ENCODE measurements around the gene BECN2. TPM values are rescaled to one million over a fixed set of nuclear protein-coding genes. Genes with fewer than 3 reads are reported as not detected.

Gene BECN2
- total RNA-seq, 1 donor from 2014 or later = not detected

DNA sequence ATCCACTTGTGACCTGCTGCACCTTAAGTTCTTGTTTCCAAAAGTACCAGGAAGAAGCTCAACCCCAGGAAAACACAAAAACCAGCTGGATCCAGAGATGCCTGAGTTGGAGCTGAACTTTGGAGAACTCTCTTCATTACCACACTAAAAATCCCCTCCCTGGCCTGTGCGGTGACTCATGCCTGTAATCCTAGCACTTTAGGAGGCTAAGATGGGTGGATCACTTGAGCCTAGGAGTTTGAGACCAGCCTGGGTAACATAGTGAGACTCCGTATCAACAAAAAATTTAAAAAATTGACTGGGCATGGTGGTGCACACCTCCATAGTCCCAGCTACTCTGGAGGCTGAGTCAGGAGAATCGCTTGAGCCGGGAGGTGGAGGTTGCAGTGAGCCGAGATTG, 35.2 kb downstream of the BECN2 start:
- no peak overlapping the region for H3K4me3 Mint-ChIP-seq
- H3K4me1 Mint-ChIP-seq (ENCODE audit: low read depth) = no peaks in the 10 kb centered on the region
- no peaks in the 10 kb centered on the region for H3K9me3 Mint-ChIP-seq
- H3K27ac Mint-ChIP-seq = no peak overlapping the region
- H3K36me3 Mint-ChIP-seq (ENCODE audit: low read depth) = no peaks in the 10 kb centered on the region
- intact Hi-C loops (cut with micrococcal nuclease) = no loop called here
- no peak for DNase-seq (ENCODE audit: low spot score)
- H3K27me3 Mint-ChIP-seq (ENCODE audit: insufficient read depth) = peaks cover 1% of the 10 kb centered on the region

DNA sequence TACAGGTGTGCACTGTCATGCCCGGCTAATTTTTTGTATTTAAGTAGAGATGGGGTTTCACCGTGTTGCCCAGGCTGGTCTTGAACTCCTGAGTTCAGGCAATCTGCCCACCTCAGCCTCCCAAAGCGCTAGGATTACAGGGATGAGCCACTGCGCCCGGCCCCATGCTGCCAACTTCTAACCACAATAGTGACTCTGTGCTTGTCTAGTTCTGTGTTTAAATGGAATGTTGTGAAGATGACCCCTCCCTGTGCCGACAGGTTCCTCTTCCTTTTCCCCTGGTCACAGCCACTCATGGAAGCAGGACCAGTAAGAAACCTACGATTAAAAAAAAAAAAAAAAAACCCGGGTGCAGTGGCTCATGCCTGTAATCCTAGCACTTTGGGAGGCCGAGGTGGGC, 36.6 kb downstream of the BECN2 start:
- Mint-ChIP-seq H3K4me3 (no peak overlapping the region), H3K4me1 (ENCODE audit: low read depth) (peaks cover 4% of the 10 kb centered on the region), H3K27ac (no peak overlapping the region), H3K27me3 (ENCODE audit: insufficient read depth) (peaks cover 1% of the 10 kb centered on the region), H3K36me3 (ENCODE audit: low read depth) (no peaks in the 10 kb centered on the region), H3K9me3 (no peaks in the 10 kb centered on the region)
- intact Hi-C loops (cut with micrococcal nuclease) = no loop called here
- DNase-seq (ENCODE audit: low spot score) = no peak

DNA sequence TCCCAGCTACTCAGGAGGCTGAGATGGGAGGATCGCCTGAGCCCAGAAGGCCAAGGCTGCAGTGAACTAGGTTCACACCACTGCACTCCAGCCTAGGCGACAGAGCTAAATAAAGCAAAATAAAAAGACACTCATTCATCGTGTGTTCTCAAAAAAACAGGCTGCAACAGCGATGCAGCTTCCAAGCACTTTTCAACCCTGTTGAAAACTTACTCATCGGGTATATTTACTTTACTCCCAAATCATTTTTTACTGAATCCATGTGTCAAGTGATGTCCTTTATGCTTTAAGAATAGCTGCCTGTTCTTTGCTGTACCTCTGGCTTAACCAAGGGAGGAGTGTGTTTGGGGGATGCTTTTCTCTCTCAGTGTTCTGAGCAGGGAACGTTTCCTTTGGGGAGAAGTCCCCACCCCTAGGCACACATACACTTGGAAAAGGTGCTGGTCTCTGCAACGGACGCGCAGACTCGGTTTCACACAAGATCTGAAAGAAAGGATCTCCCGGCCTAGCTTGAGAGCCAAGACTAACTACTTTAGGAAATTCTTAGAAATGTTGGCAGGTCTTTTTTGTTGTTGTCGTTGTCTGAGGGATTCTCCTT, 39.9 kb downstream of the BECN2 start:
- H3K9me3 Mint-ChIP-seq = no peaks in the 10 kb centered on the region
- H3K27ac Mint-ChIP-seq = no peak overlapping the region
- H3K4me1 Mint-ChIP-seq (ENCODE audit: low read depth) = peaks cover 4% of the 10 kb centered on the region
- no peak for DNase-seq (ENCODE audit: low spot score)
- H3K27me3 Mint-ChIP-seq (ENCODE audit: insufficient read depth) = peaks cover 1% of the 10 kb centered on the region
- no peak overlapping the region for H3K4me3 Mint-ChIP-seq
- intact Hi-C loops (cut with micrococcal nuclease) = no loop called here
- H3K36me3 Mint-ChIP-seq (ENCODE audit: low read depth) = no peaks in the 10 kb centered on the region

DNA sequence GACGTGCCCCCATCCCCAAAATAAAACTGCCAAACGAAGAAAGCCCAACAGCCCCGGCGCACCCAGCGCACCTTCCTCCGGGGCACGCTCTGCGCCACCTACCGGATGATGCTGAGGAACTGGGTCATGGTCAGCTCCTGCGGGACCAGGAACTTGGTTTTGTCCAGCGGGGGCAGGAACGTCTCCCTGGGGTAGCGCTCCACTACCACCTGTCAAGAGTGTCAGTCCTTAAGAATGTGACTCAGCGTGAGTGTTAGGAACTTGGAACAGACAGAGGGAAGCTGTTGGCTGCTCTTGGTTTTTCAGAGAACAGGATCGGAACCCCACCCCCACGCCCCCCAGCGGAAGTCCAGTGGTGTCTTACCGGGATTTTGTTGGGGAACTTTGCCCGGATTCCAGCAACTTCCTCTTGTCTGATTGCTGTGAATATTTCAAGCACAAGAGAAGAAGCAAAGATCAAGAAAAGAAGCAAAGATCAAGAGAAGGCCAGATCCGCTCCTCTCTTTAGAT, 40.9 kb downstream of the BECN2 start:
- Mint-ChIP-seq H3K36me3 (ENCODE audit: low read depth) (no peaks in the 10 kb centered on the region), H3K4me3 (peak overlapping the region; percentile 48), H3K9me3 (no peaks in the 10 kb centered on the region), H3K27ac (no peak overlapping the region), H3K4me1 (ENCODE audit: low read depth) (peaks cover 4% of the 10 kb centered on the region), H3K27me3 (ENCODE audit: insufficient read depth) (peaks cover 1% of the 10 kb centered on the region)
- DNase-seq (ENCODE audit: low spot score) = peak; percentile 23
- intact Hi-C loops (cut with micrococcal nuclease) = loop anchor here (1.0 kb wide), 4 partner anchors 102 to 467 kb away; no protein-coding TSS in a partner anchor

DNA sequence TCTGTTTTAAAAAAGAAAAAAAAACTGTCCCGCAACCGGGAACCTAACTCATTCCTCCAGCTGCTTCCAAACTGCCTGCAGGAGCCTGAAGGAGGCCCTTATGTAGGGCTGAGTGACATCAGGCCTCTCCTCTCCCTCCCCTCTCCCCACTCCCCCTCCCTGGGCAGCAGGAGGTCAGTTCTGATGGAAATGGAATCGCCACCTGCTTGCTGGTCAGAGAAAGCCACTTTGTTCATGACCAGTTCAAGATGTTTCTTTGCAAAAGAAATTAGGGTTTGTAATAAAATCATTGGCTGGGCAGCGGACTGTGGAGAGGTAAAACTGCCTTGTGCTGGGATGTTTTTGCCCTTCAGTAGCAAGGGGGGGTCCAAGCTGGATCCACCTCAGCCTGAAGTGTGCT, 41.5 kb downstream of the BECN2 start, which contains the start of gene MAP1LC3C:
Gene MAP1LC3C (minus strand): TSS at position 73 of the 400 bp plus-strand sequence. CDS start 90 bp downstream, outside the sequence.
- H3K27ac Mint-ChIP-seq = no peak within 1 kb of the TSS

DNA sequence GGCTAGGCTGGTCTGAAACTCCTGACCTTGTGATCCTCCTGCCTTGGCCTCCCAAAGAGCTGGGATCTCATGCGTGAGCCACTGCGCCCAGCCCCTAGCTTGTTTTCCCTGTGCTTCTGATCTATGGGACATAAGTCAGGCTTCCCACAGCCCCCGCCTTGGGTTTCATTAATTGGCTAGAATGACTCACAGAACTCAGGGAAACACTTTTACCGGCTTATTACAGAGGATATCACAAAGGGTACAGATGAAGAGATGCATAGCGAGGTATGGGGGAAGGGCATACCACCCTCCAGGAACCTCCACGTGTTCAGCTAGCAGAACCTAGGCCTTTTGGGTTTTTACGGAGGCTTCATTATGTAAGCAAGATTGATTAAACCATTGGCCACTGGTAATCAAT, 42.9 kb downstream of the BECN2 start:
- no peak overlapping the region for H3K27ac Mint-ChIP-seq
- no peaks in the 10 kb centered on the region for H3K9me3 Mint-ChIP-seq
- H3K36me3 Mint-ChIP-seq (ENCODE audit: low read depth) = no peaks in the 10 kb centered on the region
- H3K4me1 Mint-ChIP-seq (ENCODE audit: low read depth) = peaks cover 4% of the 10 kb centered on the region
- intact Hi-C loops (cut with micrococcal nuclease) = no loop called here
- H3K27me3 Mint-ChIP-seq (ENCODE audit: insufficient read depth) = peaks cover 1% of the 10 kb centered on the region
- H3K4me3 Mint-ChIP-seq = no peak overlapping the region
- DNase-seq (ENCODE audit: low spot score) = no peak

More for the DNA sequence above, 41.5 kb downstream of the BECN2 start, which contains the start of gene MAP1LC3C:
- intact Hi-C loops (cut with micrococcal nuclease) = no loop called here
- Mint-ChIP-seq H3K4me1 (ENCODE audit: low read depth) (peaks cover 4% of the 10 kb centered on the region), H3K9me3 (no peaks in the 10 kb centered on the region), H3K36me3 (ENCODE audit: low read depth) (no peaks in the 10 kb centered on the region), H3K4me3 (peak within 1 kb of the TSS; percentile 48), H3K27me3 (ENCODE audit: insufficient read depth) (peaks cover 1% of the 10 kb centered on the region)
- no peak for DNase-seq (ENCODE audit: low spot score)

DNA sequence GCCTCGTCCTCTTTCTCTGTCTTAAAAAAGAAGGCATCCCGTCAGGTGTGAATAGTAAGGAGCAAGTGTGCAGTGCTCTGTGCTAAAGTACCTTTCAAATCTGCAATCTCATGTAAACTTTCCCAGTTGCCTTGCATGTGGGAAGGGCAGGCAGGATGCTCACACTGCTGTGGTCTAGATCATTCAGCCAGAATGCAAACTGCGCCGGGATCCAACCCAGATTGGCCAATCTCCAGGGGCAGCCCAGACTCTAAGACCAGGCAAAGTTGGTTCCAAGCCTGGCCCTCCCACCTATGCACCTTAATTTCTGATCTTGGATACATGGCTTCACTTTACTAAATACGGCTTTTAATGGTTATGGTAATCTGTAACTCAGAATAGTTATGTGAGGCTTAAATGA, 44.5 kb downstream of the BECN2 start:
- H3K27me3 Mint-ChIP-seq (ENCODE audit: insufficient read depth) = peaks cover 6% of the 10 kb centered on the region
- H3K4me1 Mint-ChIP-seq (ENCODE audit: low read depth) = peaks cover 4% of the 10 kb centered on the region
- no peaks in the 10 kb centered on the region for H3K36me3 Mint-ChIP-seq (ENCODE audit: low read depth)
- DNase-seq (ENCODE audit: low spot score) = no peak
- intact Hi-C loops (cut with micrococcal nuclease) = no loop called here
- H3K4me3 Mint-ChIP-seq = no peak overlapping the region
- no peak overlapping the region for H3K27ac Mint-ChIP-seq
- H3K9me3 Mint-ChIP-seq = no peaks in the 10 kb centered on the region

DNA sequence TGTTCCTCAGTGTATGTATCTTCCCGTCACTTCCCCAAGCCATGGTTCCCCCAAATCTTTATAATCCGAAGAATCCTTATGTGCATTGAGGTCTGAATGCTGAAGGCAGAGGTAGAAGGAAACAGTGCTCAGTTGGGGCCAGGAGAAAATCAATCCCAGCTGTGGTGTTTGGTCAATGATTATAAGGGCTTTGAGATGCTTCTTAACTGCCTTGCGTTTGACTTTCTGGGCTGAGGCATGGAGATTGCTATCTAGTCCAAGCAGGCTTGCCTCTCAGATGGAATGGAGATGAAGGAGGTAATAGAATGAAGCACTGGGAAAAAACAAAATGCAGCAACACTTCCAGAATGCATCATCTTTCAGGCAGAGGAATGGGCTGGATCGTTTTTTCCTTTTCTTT, 44.9 kb downstream of the BECN2 start:
- H3K9me3 Mint-ChIP-seq = no peaks in the 10 kb centered on the region
- H3K4me1 Mint-ChIP-seq (ENCODE audit: low read depth) = peaks cover 4% of the 10 kb centered on the region
- H3K27me3 Mint-ChIP-seq (ENCODE audit: insufficient read depth) = peaks cover 7% of the 10 kb centered on the region
- H3K27ac Mint-ChIP-seq = no peak overlapping the region
- no peak overlapping the region for H3K4me3 Mint-ChIP-seq
- no peak for DNase-seq (ENCODE audit: low spot score)
- no peaks in the 10 kb centered on the region for H3K36me3 Mint-ChIP-seq (ENCODE audit: low read depth)
- intact Hi-C loops (cut with micrococcal nuclease) = no loop called here

DNA sequence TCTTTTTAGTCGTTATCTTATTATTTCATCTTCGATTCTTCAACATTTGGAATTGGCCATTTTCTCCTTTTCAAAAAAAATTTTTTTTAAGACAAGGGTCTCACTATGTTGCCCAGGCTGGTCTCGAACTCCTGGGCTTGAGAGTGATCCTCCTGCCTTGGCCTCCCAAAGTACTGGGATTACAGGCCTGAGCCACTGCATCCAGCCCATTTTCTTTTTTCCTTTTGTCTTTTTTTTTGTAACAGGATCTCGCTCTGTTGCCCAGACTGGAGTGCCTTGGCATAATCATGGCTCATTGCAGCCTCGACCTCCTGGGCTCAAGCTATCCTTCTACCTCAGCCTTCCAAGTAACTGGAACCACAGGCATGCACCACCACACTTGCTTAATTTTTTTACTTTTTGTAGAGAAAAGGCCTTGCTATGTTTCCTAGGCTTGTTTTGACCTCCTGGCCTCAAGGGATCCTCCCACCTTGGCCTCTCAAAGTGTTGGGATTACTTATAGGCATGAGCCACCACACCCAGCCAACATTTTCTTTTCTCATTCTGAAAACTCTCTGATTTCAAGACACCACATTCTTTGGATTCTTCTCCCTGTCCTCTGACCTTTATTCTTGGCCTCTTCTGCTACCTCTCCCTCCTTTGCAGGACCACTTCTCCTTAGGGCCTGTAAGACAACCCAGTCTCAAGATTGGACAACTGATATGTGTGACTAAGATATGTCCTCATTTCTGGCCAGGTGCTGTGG, 47.4 kb downstream of the BECN2 start:
- H3K27ac Mint-ChIP-seq = no peak overlapping the region
- no peaks in the 10 kb centered on the region for H3K4me1 Mint-ChIP-seq (ENCODE audit: low read depth)
- no peaks in the 10 kb centered on the region for H3K9me3 Mint-ChIP-seq
- no peaks in the 10 kb centered on the region for H3K36me3 Mint-ChIP-seq (ENCODE audit: low read depth)
- intact Hi-C loops (cut with micrococcal nuclease) = no loop called here
- H3K4me3 Mint-ChIP-seq = no peak overlapping the region
- H3K27me3 Mint-ChIP-seq (ENCODE audit: insufficient read depth) = peaks cover 7% of the 10 kb centered on the region
- DNase-seq (ENCODE audit: low spot score) = no peak

DNA sequence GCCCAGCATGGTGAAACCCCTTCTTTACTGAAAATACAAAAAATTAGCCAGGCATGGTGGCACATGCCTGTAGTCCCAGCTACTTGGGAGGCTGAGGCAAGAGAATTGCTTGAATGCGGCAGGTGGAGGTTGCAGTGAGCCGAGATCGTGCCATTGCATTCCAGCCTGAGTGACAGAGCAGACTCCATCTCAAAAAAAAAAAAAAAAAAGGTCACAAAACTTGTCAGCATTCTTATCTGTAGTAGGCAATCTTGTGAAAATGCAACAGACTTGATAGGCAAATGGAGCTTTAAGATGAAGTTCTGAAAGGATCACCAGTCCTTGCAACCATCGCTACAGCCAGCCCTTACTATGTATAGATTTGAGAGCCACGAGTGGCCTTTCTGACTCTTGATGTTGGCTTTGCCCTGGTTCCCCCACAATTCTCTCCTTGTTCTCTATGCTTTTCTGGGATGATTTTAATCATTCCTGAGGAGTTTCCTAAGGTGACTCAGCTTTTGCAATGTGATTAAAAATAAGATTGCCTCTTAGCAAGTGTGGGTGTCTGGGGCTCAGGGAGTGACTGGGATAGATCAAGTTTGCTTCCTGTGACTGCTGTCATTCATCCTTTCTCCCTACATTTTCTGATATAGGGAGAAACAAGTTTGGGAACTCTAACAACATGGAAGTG, 48.4 kb downstream of the BECN2 start:
- intact Hi-C loops (cut with micrococcal nuclease) = no loop called here
- Mint-ChIP-seq H3K9me3 (no peaks in the 10 kb centered on the region), H3K4me1 (ENCODE audit: low read depth) (no peaks in the 10 kb centered on the region), H3K27ac (no peak overlapping the region), H3K27me3 (ENCODE audit: insufficient read depth) (peaks cover 9% of the 10 kb centered on the region), H3K4me3 (no peak overlapping the region), H3K36me3 (ENCODE audit: low read depth) (no peaks in the 10 kb centered on the region)
- DNase-seq (ENCODE audit: low spot score) = no peak

DNA sequence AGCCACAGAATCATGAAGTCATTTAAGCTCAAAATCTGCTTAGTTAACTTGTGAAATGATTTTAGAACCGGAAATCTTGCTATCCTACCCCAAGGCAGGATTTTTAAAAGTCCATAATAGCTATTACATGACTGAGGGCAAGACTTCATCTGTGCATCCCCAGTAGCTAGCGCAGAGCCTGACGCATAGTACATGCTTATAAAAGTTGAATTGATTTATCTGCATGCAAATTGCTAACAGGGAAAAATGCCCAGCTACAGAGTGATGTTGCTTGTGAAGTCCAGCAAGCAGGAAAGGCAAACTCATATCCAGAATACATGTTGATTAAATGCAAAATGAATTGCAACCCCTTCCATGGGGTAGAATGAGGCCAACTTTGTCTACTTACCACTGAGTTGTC, 49.4 kb downstream of the BECN2 start:
- peaks cover 9% of the 10 kb centered on the region for H3K27me3 Mint-ChIP-seq (ENCODE audit: insufficient read depth)
- no peak for DNase-seq (ENCODE audit: low spot score)
- H3K4me1 Mint-ChIP-seq (ENCODE audit: low read depth) = no peaks in the 10 kb centered on the region
- no peak overlapping the region for H3K27ac Mint-ChIP-seq
- H3K4me3 Mint-ChIP-seq = no peak overlapping the region
- H3K36me3 Mint-ChIP-seq (ENCODE audit: low read depth) = no peaks in the 10 kb centered on the region
- intact Hi-C loops (cut with micrococcal nuclease) = no loop called here
- no peaks in the 10 kb centered on the region for H3K9me3 Mint-ChIP-seq
